HG03025 (cell line): ENCODE data around the gene VWA5B1.

ENCODE experiments used
- ATAC-seq: cut with Tn5 transposase; IDR thresholded peaks from one replicate; pipeline ENCODE4 v1.9.1; 2021; ENCODE audit warnings: mild to moderate bottlenecking, moderate library complexity; ENCODE audit not compliant: unreplicated experiment, low FRiP score

The VWA5B1 gene

GRCh38 chr1:20379075-20379474, 88.4 kb downstream of the VWA5B1 start:
- no peak for ATAC-seq

GRCh38 chr1:20380175-20380574, 89.5 kb downstream of the VWA5B1 start:
- ATAC-seq = no peak

- ATAC-seq = no peak
These were observed 90.0 kb downstream of the VWA5B1 start for GRCh38 chr1:20380616-20381035.

DNA sequence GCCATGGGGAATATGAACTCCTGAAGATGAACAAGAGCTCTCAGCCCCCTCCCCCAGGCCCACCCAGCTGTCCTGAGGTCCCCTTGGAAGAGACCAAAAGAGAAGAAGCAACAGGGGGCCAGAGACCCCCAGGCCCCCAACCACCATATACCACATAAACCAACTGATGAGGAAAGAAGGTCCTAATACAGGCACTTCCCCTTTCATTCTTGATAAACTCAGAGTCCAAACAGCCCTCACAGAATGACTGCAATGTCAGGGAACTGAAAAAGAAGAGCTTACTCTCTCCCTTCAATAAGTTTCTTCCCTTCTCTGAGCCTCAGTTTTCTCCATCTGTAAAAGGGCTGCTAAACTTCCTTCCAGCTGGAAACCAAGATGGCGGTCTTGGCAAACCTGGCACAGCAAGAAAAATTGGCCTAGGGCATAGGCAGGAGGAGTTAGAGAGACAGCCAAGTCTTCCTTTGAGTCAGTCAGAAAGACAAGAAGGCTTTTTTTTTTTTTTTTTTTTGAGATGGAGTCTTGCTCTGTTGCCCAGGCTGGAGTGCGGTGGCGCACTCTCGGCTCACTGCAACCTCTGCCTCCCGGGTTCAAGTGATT, 90.5 kb downstream of the VWA5B1 start:
- ATAC-seq = no peak

DNA sequence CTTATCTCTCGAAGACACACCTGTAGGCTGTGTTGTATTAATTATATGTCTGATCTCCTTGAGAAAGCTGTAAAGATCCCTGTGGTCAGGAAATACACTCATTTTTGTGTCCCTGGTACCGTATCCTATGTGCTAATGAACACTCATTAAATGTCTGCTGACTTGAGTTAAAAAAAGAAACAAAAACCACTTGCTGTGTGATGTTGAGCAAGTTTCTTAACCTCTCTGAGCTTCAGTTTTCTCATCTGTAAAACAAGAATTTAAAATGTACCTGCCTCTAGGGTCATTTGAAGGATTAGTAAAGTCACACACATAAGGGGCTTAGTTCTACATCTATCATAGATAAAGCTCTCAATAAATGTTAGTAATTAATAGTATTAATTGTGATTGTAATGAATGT, 91.3 kb downstream of the VWA5B1 start:
- no peak for ATAC-seq

DNA sequence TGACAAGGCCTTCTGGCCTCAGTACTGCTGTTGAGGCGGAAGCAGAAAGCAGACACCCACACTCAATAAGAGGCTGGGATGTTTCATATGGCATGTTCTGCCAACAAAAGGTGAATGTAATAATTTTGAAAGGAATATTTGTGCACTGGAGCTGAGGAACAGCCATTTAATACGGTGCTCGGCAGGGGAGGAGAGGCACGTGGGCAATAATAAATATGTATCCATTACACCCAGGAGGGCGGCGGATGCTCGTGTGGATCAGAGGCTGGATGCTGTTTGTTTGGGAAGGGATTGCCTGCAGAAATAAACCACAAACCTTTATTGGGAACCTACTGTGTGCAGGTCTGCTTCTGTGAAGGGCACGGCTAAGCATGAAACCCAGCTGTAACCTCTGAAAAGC, 92.0 kb downstream of the VWA5B1 start:
- no peak for ATAC-seq

DNA sequence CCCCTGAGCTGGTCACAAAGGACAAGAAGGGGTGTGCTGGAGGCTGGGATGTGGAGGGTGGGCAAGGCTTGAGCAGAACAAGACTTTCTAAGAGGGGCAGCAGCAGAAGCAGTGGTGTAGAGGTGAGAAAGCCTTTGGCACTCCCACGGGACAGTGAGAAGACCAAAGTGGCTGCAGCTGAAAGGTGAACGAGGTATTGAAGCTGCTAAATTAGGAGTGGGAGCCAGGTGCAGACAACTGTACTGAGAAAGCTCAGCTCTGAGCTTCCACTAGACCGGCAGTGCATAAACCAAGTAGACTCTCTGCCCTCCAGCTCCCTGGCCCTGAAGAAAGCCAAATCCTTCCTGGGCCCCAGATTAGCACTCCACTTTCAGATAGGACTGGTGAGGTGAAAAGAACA, 93.0 kb downstream of the VWA5B1 start:
- no peak for ATAC-seq

DNA sequence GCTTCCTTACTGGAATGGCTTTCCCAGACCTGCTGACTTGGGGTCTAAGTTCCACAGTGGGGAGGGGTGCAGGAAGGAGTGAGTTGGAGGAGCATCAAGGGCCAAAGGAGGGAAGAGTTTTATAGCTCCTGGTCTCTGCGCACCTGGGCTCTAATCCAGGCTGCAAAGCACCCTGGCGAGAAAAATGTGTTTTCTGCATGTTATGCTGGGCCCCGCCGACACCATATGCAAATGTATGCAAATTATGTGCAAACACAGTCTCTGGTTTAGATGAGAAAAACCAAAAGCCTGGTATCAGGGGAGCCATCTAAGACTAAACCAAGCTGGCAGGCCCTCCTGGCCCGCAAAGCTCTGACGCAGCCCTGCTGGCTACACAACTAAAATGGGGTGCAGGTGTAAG, 95.0 kb downstream of the VWA5B1 start:
- ATAC-seq = no peak

GRCh38 chr1:20386323-20387081, 95.8 kb downstream of the VWA5B1 start:
- ATAC-seq = no peak

GRCh38 chr1:20389571-20389970, 98.9 kb downstream of the VWA5B1 start:
- ATAC-seq = no peak

GRCh38 chr1:20390589-20391331, 100.1 kb downstream of the VWA5B1 start:
- ATAC-seq = no peak

DNA sequence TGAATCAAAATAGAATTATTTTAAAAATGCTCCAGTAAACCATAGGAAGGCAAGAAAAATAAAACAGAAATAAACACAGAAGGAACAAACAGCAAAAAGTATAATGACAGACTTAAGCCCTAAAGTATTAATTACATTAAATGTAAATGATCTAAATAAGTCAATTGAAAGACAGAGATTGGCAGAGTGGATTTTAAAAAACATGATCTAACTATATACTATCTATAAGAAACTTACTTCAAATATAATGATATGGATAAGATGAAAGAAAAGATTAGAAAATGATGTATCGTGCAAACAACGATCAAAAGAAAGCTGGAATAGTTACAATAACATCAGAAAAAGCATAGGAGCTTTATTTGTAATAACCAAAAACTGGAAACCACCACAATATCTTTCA, 104.6 kb downstream of the VWA5B1 start:
- no peak for ATAC-seq

DNA sequence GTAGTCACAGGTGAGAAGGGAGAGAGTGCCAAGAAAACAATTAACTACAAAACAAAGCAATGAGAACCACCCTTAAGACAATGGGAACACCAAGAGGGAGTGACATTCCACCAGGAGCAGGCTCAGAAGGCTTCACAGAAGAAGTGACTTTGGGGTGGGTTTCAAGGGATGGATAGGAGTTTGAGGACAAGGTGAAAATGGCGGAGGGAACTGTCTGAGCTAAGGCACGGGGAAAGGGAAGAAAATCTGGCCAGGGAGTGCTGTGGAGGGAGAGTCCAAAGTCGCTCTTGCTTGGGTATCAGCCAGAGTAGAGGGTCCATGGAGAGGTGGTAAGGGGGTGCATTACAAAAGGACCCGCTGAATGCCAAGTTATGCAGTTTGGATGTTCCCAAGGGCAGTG, 108.1 kb downstream of the VWA5B1 start:
- ATAC-seq = no peak

- ATAC-seq = no peak
These were observed 108.5 kb downstream of the VWA5B1 start for GRCh38 chr1:20399196-20399595.

GRCh38 chr1:20399606-20400180, 109.0 kb downstream of the VWA5B1 start:
- ATAC-seq = no peak

DNA sequence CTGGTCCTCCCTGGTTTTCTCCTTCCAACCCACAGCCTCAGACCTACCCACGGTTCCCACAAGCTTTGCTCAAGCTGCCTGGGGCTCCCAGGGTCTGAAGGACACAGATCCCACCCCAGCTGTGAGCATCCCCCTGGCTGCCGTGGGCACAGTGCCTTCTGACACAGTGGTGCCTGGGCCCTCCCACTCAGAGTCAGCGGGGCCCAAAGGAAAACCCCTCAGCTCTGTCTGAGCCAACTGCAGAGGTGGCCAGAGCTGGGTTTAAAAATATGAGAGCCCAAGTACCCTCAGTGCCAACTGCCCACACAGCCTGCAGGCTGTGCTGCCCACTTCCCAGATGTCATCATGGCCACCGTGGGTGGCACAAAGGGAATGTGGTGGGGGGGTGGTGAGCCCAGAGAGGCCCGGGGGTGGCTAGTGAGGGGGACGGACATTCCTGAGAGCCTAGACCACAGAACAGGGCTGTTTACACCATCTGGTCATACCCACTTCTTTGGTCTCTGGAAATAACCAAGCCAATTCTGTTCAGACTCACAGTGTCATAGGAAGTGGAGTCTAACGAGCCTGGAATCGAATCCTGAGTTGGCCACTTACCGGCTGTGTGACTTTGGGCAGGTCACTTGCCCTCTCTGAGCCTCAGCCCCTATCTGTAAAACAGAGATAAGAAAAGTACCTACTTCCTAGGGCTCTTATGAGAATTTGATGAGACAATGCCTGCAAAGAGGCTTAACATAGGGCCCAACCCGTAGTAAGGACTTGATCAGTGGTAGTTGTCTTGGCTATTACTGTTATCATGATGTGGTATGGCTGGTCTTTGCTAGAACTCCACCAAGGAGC, 109.9 kb downstream of the VWA5B1 start:
- ATAC-seq = no peak

GRCh38 chr1:20401405-20402010, 110.8 kb downstream of the VWA5B1 start:
- ATAC-seq = no peak

- no peak for ATAC-seq
These were observed 112.1 kb downstream of the VWA5B1 start for GRCh38 chr1:20402585-20403422.
